HCT116 (cell line): Measurements from ENCODE around the gene ANAPC2. TPM values are rescaled to one million over a fixed set of nuclear protein-coding genes. Genes with fewer than 3 reads are reported as not detected.
A peak's percentile ranks its signal among the peaks of the same experiment; 100 is the strongest.

ENCODE experiments used
- ATAC-seq: fragments of 200-7000 bp; cut with Tn5 transposase; 2 replicates; pipeline ENCODE4 v1.9.1; 2020; ENCODE audit warnings: mild to moderate bottlenecking, moderate library complexity
- BruUV-seq: library from RNA; stranded (reverse); fragments of 400-500 nt; replicated peaks from 2 replicates; lab custom pipeline; 2021; lab: Mats Ljungman, UMichigan
- CTCF ChIA-PET: fragments of 300-600 bp; sonication (Branson Sonifier 250); formaldehyde crosslinking; loops from one replicate; lab custom pipeline; 2021; ENCODE audit warnings: antibody characterized with exemption; lab: Charles Lee
- POLR2A ChIA-PET: fragments of 300-600, 350-600 bp; sonication (Branson Sonifier 250); formaldehyde crosslinking; loops from one replicate; lab custom pipeline; 2021; ENCODE audit warnings: antibody characterized with exemption; lab: Charles Lee
- RAD21 ChIA-PET, 2 experiments: fragments of 300-600 bp; sonication (Branson Sonifier 250); formaldehyde crosslinking; loops; one replicate each; lab custom pipeline; 2023; ENCODE audit warnings: low total read pairs in 2 of 2; ENCODE audit not compliant: uncharacterized antibody in 2 of 2, unreplicated experiment in 2 of 2, low non-redundant PET in 1 of 2; lab: Charles Lee
- DNase-seq: peaks from one replicate; pipeline ENCODE4 v3.0.0-alpha.2; 2010; ENCODE audit warnings: low read depth, low spot score
- H2AFZ ChIP-seq: fragments of 200-600 bp; shearing (Covaris generic), sonication (generic); 2 replicates; pipeline ENCODE4 v1.6.1; 2017; ENCODE audit warnings: low read depth, mixed run types, mixed read lengths, antibody characterized with exemption, low read length; ENCODE audit not compliant: poor library complexity, severe bottlenecking
- H3K27ac ChIP-seq: 2 replicates; pipeline ENCODE4 v1.5.1; 2012; ENCODE audit warnings: low read depth, low read length
- H3K27me3 ChIP-seq: fragments of 200-600 bp; sonication (generic); 2 replicates; pipeline ENCODE4 v1.6.1; 2016; ENCODE audit warnings: mixed run types, low read length, mixed read lengths; ENCODE audit not compliant: insufficient read depth
- H3K36me3 ChIP-seq, 2 experiments: fragments of 200-500 bp in 1 of 2; fragments of 200-600 bp in 1 of 2; sonication (Bioruptor generic) in 1 of 2; sonication (generic) in 1 of 2; 2 replicates each; pipeline versions ENCODE4 v1.5.1 to v1.6.1; 2014 to 2016; ENCODE audit warnings: low read length in 2 of 2, inconsistent platforms in 1 of 2, mixed read lengths in 1 of 2, mixed run types in 1 of 2; ENCODE audit not compliant: insufficient read depth in 2 of 2, control insufficient read depth in 1 of 2
- H3K4me1 ChIP-seq, 2 experiments: fragments of 200-600 bp in 1 of 2; sonication (generic) in 1 of 2; 2 replicates each; pipeline versions ENCODE4 v1.5.1 to v1.6.1; 2012 to 2017; ENCODE audit warnings: low read length in 2 of 2, inconsistent platforms in 1 of 2, mild to moderate bottlenecking in 1 of 2, mixed read lengths in 1 of 2, mixed run types in 1 of 2, moderate library complexity in 1 of 2; ENCODE audit not compliant: insufficient read depth in 2 of 2, control insufficient read depth in 1 of 2
- H3K4me2 ChIP-seq: fragments of 200-600 bp; sonication (generic); 2 replicates; pipeline ENCODE4 v1.6.1; 2017; ENCODE audit warnings: mixed run types, low read length, mixed read lengths
- H3K4me3 ChIP-seq, 2 experiments: fragments of 200-600 bp in 1 of 2; sonication (generic) in 1 of 2; replicated peaks in 1 of 2; 2 replicates each; pipeline ENCODE4 v1.5.1; 2011 to 2016; ENCODE audit warnings: low read length in 2 of 2, control low read depth in 1 of 2, low read depth in 1 of 2, mild to moderate bottlenecking in 1 of 2, mixed read lengths in 1 of 2, mixed run types in 1 of 2
- H3K79me2 ChIP-seq: fragments of 200-600 bp; sonication (generic); 2 replicates; pipeline ENCODE4 v1.6.1; 2017; ENCODE audit warnings: mild to moderate bottlenecking, mixed run types, low read length, moderate library complexity, mixed read lengths; ENCODE audit not compliant: insufficient read depth
- H3K9ac ChIP-seq: fragments of 200-600 bp; sonication (generic); 2 replicates; pipeline ENCODE4 v1.6.1; 2016; ENCODE audit warnings: low read length, mixed read lengths
- H3K9me2 ChIP-seq: fragments of 200-600 bp; sonication (generic), shearing (Covaris generic); 2 replicates; pipeline ENCODE4 v1.6.1; 2017; ENCODE audit warnings: mixed run types, mild to moderate bottlenecking, moderate library complexity; ENCODE audit not compliant: insufficient read depth
- H3K9me3 ChIP-seq, 2 experiments: fragments of 200-500 bp in 1 of 2; fragments of 200-600 bp in 1 of 2; sonication (Bioruptor generic) in 1 of 2; sonication (generic) in 1 of 2; 2 replicates each; pipeline ENCODE4 v1.6.1; 2014 to 2017; ENCODE audit warnings: low read length in 2 of 2, mixed read lengths in 2 of 2, inconsistent platforms in 1 of 2, low read depth in 1 of 2, mild to moderate bottlenecking in 1 of 2, mixed run types in 1 of 2, moderate library complexity in 1 of 2; ENCODE audit not compliant: control insufficient read depth in 1 of 2, insufficient read depth in 1 of 2
- H4K20me1 ChIP-seq: fragments of 200-600 bp; sonication (generic), shearing (Covaris generic); 2 replicates; pipeline ENCODE4 v1.6.1; 2017; ENCODE audit warnings: mixed run types, mild to moderate bottlenecking, moderate library complexity; ENCODE audit not compliant: insufficient read depth
- ELF1 ChIP-seq: IDR thresholded peaks from 2 replicates; pipeline ENCODE4 v1.6.1; 2012; ENCODE audit warnings: low read depth, borderline replicate concordance
- POLR2A ChIP-seq: IDR thresholded peaks from 2 replicates; pipeline ENCODE4 v1.7.0; 2011; ENCODE audit warnings: borderline replicate concordance; ENCODE audit not compliant: insufficient read depth, insufficient read length; ENCODE audit errors: extremely low read depth
- POLR2AphosphoS5 ChIP-seq: IDR thresholded peaks from 2 replicates; pipeline ENCODE4 v1.6.1; 2011; ENCODE audit warnings: mild to moderate bottlenecking, low read depth, low read length, moderate library complexity
- YY1 ChIP-seq: IDR thresholded peaks from 2 replicates; pipeline ENCODE4 v1.6.1; 2011; ENCODE audit warnings: low read length, low read depth, moderate library complexity, mild to moderate bottlenecking; ENCODE audit not compliant: insufficient replicate concordance; ENCODE audit errors: extremely low read depth
- ZFX ChIP-seq: fragments of 450-650 bp; IDR thresholded peaks from 2 replicates; pipeline ENCODE4 v1.6.1; 2017
- intact Hi-C: fragments of 100-400 bp; cut with micrococcal nuclease; formaldehyde crosslinking; loops from 2 replicates; pipeline ENCODE4 v1.10.0; 2022
- total RNA-seq: library from RNA; stranded (reverse); gene quantifications from one replicate; pipeline ENCODE4 v1.2.1, GENCODE V29; 2021; ENCODE audit not compliant: unreplicated experiment

Gene ANAPC2
- total RNA-seq, 1 experiment from 2014 or later: 75.5 TPM

- peak overlapping the region; percentile 99 for H3K4me2 ChIP-seq
- no peaks in the 10 kb centered on the region for H3K9me2 ChIP-seq
- ChIA-PET POLR2A (interaction anchor here (0.5 to 1.6 kb wide), 13 partner anchors 9 to 222 kb away, joined by 3 to 19 read pairs (median 4); partner anchors contain the start of genes MAN1B1, NDOR1, SSNA1 and TMEM203), RAD21 (interaction anchor here (0.5 to 0.6 kb wide), 4 partner anchors 33 to 78 kb away, joined by 3 to 5 read pairs (median 3); no protein-coding TSS in a partner anchor), CTCF (interaction anchor here (1.0 to 3.2 kb wide), 8 partner anchors 9 to 177 kb away, joined by 3 to 16 read pairs (median 8); partner anchors contain the start of genes NELFB, NPDC1 and SAPCD2)
- intact Hi-C loops: loop anchor here (2.0 to 10.0 kb wide), 3 partner anchors 19 to 439 kb away; partner anchors contain the start of genes NDOR1 and TMEM203
- H3K36me3 ChIP-seq: no peaks in the 10 kb centered on the region
- H3K9me3 ChIP-seq: no peaks in the 10 kb centered on the region
- H2AFZ ChIP-seq: no peak overlapping the region
- peak; percentile 89 for TF ChIP-seq POLR2AphosphoS5
- peak; percentile 58 for TF ChIP-seq POLR2A
- TF ChIP-seq ELF1: no peak
- TF ChIP-seq YY1: peak; percentile 83
- peak; percentile 24 for TF ChIP-seq ZFX
- peak overlapping the region; percentile 82 to 99 for H3K4me3 ChIP-seq
- H3K9ac ChIP-seq: peak overlapping the region; percentile 97
- H3K27me3 ChIP-seq: no peaks in the 10 kb centered on the region
- peaks cover 48 to 79% of the 10 kb centered on the region in 2 experiments for H3K4me1 ChIP-seq
- no TSS peak for BruUV-seq
- no peaks in the 10 kb centered on the region for H3K79me2 ChIP-seq
- DNase-seq (peak; percentile 97), ATAC-seq (peak; percentile 69)
- H3K27ac ChIP-seq: peak overlapping the region; percentile 98
- no peaks in the 10 kb centered on the region for H4K20me1 ChIP-seq
Measured at GRCh38 chr9:137223078-137223970, 35.0 kb upstream of the ANAPC2 start.
